A549 (cell line): ENCODE results near the gene CYP24A1. TPM values are rescaled to one million over a fixed set of nuclear protein-coding genes. Genes with fewer than 3 reads are reported as not detected.

ENCODE experiments used
- ATAC-seq, 2 experiments: fragments of 200-7000 bp in 1 of 2; fragments of >200 bp in 1 of 2; cut with Nextera tagmentation in 1 of 2; cut with Tn5 transposase in 1 of 2; 3 replicates each; pipeline versions ENCODE4 v1.8.0 to v1.9.1; 2018 to 2020; ENCODE audit warnings: mild to moderate bottlenecking in 1 of 2, moderate library complexity in 1 of 2
- CTCF ChIA-PET: fragments of 300-600 bp; sonication (Branson Sonifier 250); formaldehyde crosslinking; extraction: SDS; loops from one replicate; lab custom pipeline; 2021; ENCODE audit warnings: antibody characterized with exemption, inconsistent platforms; lab: Yijun Ruan, JAX
- POLR2A ChIA-PET: fragments of 350-600 bp; formaldehyde crosslinking; extraction: SDS; loops from one replicate; lab custom pipeline; 2021; ENCODE audit warnings: antibody characterized with exemption, inconsistent platforms; lab: Yijun Ruan, JAX
- DNase-seq, 2 experiments: peaks; one replicate each; pipeline versions ENCODE4 v3.0.0 to v3.0.0-alpha.2; 2011 to 2016; ENCODE audit warnings: low read depth in 1 of 2, low spot score in 1 of 2
- FAIRE-seq: peaks from 2 replicates; lab custom pipeline; 2011; peaks lifted over from hg19 to GRCh38; lab: Jason Lieb, UNC
- H3K27ac ChIP-seq, 2 experiments: fragments of >200 bp; sonication (Bioruptor Twin); formaldehyde crosslinking; 3 replicates each; pipeline ENCODE4 v1.5.1; 2016 to 2017
- H3K4me1 ChIP-seq: fragments of >200 bp; sonication (Bioruptor Twin); formaldehyde crosslinking; 3 replicates; pipeline ENCODE4 v1.6.1; 2016
- H3K4me2 ChIP-seq: fragments of >200 bp; sonication (Bioruptor Twin); formaldehyde crosslinking; 3 replicates; pipeline ENCODE4 v1.6.1; 2016
- H3K4me3 ChIP-seq: fragments of >200 bp; sonication (Bioruptor Twin); formaldehyde crosslinking; 3 replicates; pipeline ENCODE4 v1.5.1; 2016
- H3K9me3 ChIP-seq: fragments of >200 bp; sonication (Bioruptor Twin); formaldehyde crosslinking; 3 replicates; pipeline ENCODE4 v1.6.1; 2016
- BHLHE40 ChIP-seq: IDR thresholded peaks from 2 replicates; pipeline ENCODE4 v1.6.1; 2012; ENCODE audit warnings: low read depth, low read length, inconsistent platforms
- CHD2 ChIP-seq: fragments of 150-350 bp; IDR thresholded peaks from 2 replicates; pipeline ENCODE4 v1.6.1; 2014; ENCODE audit warnings: low read length; ENCODE audit not compliant: partially characterized antibody
- CTCF ChIP-seq: fragments of >200 bp; sonication (Bioruptor Twin); formaldehyde crosslinking; IDR thresholded peaks from 3 replicates; pipeline ENCODE4 v1.5.1; 2016
- EHF ChIP-seq: fragments of 250-450 bp; sonication (Bioruptor Pico); IDR thresholded peaks from 2 replicates; pipeline ENCODE4 v1.5.0; 2020; ENCODE audit warnings: mild to moderate bottlenecking
- EP300 ChIP-seq, 2 experiments: fragments of >200 bp; sonication (Bioruptor Twin); formaldehyde crosslinking; IDR thresholded peaks; 2 replicates in 1 of 2; 3 replicates in 1 of 2; pipeline ENCODE4 v1.6.1; 2016 to 2017
- ESRRA ChIP-seq: fragments of 150-350 bp; IDR thresholded peaks from 2 replicates; pipeline ENCODE4 v1.6.1; 2014; ENCODE audit warnings: mild to moderate bottlenecking, low read length, borderline replicate concordance
- HDAC2 ChIP-seq: fragments of 200-600 bp; sonication (generic); IDR thresholded peaks from 2 replicates; pipeline ENCODE4 v1.6.1; 2016
- HMGXB4 ChIP-seq: fragments of 250-450 bp; sonication (Bioruptor Pico); IDR thresholded peaks from 2 replicates; pipeline ENCODE4 v1.5.0; 2021; ENCODE audit warnings: mild to moderate bottlenecking, moderate library complexity, borderline replicate concordance
- HOXA7 ChIP-seq: fragments of 250-450 bp; sonication (Bioruptor Pico); IDR thresholded peaks from 2 replicates; pipeline ENCODE4 v1.5.0; 2020; ENCODE audit warnings: mild to moderate bottlenecking, moderate library complexity
- HOXB13 ChIP-seq: fragments of 250-450 bp; sonication (Bioruptor Pico); IDR thresholded peaks from 2 replicates; pipeline ENCODE4 v1.5.0; 2020; ENCODE audit warnings: low read depth, mild to moderate bottlenecking, moderate library complexity
- JUN ChIP-seq, 2 experiments: fragments of >200 bp; sonication (Bioruptor Twin); formaldehyde crosslinking; IDR thresholded peaks; 2 replicates in 1 of 2; 3 replicates in 1 of 2; pipeline ENCODE4 v1.6.1; 2016 to 2017
- JUNB ChIP-seq: fragments of >200 bp; sonication (Bioruptor Twin); formaldehyde crosslinking; IDR thresholded peaks from 2 replicates; pipeline ENCODE4 v1.6.1; 2016
- KDM1A ChIP-seq: fragments of 200-600 bp; sonication (generic); IDR thresholded peaks from 2 replicates; pipeline ENCODE4 v1.6.1; 2016; ENCODE audit warnings: low read depth, mild to moderate bottlenecking
- KDM5A ChIP-seq: fragments of 200-600 bp; sonication (generic); IDR thresholded peaks from 2 replicates; pipeline ENCODE4 v1.6.1; 2016; ENCODE audit warnings: antibody characterized with exemption, mild to moderate bottlenecking
- MAZ ChIP-seq: fragments of 150-350 bp; IDR thresholded peaks from 2 replicates; pipeline ENCODE4 v1.6.1; 2014; ENCODE audit warnings: antibody characterized with exemption, low read depth, low read length, borderline replicate concordance
- NR3C1 ChIP-seq: fragments of >200 bp; sonication (Bioruptor Twin); formaldehyde crosslinking; IDR thresholded peaks from 3 replicates; pipeline ENCODE4 v1.6.1; 2017
- POLR2A ChIP-seq: IDR thresholded peaks from 2 replicates; pipeline ENCODE4 v1.6.1; 2012; ENCODE audit warnings: mild to moderate bottlenecking, low read length
- POLR2AphosphoS2 ChIP-seq: conservative IDR thresholded peaks from 2 replicates; pipeline ENCODE4 v1.6.1; 2012; ENCODE audit warnings: low read length, improper control_type of control experiment, inconsistent platforms
- RAD21 ChIP-seq, 2 experiments: fragments of >200 bp in 1 of 2; sonication (Bioruptor Twin) in 1 of 2; formaldehyde crosslinking in 1 of 2; IDR thresholded peaks in 1 of 2; conservative IDR thresholded peaks in 1 of 2; 2 replicates in 1 of 2; 3 replicates in 1 of 2; pipeline ENCODE4 v1.6.1; 2012 to 2018; ENCODE audit warnings: inconsistent platforms in 1 of 2
- RARB ChIP-seq: fragments of 250-450 bp; sonication (Bioruptor Pico); IDR thresholded peaks from 2 replicates; pipeline ENCODE4 v1.8.0; 2021; ENCODE audit warnings: mild to moderate bottlenecking, moderate library complexity
- RCOR1 ChIP-seq: fragments of 150-350 bp; IDR thresholded peaks from 2 replicates; pipeline ENCODE4 v1.6.1; 2014; ENCODE audit warnings: antibody characterized with exemption, low read length, low read depth
- REST ChIP-seq: fragments of 200-600 bp; sonication (generic); IDR thresholded peaks from 2 replicates; pipeline ENCODE4 v1.6.1; 2016; ENCODE audit warnings: antibody characterized with exemption, mild to moderate bottlenecking, moderate library complexity
- RNF2 ChIP-seq: fragments of 200-600 bp; sonication (generic); IDR thresholded peaks from 2 replicates; pipeline ENCODE4 v1.6.1; 2016; ENCODE audit warnings: low read depth, mild to moderate bottlenecking, antibody characterized with exemption, moderate library complexity, borderline replicate concordance
- SMC3 ChIP-seq: fragments of >200 bp; sonication (Bioruptor Twin); formaldehyde crosslinking; IDR thresholded peaks from 3 replicates; pipeline ENCODE4 v1.6.1; 2018; ENCODE audit warnings: inconsistent platforms
- USF2 ChIP-seq: fragments of 450-650 bp; IDR thresholded peaks from 2 replicates; pipeline ENCODE4 v1.6.1; 2014; ENCODE audit warnings: antibody characterized with exemption
- ZFP36 ChIP-seq: fragments of 450-650 bp; IDR thresholded peaks from 2 replicates; pipeline ENCODE4 v1.6.1; 2014; ENCODE audit warnings: borderline replicate concordance; ENCODE audit not compliant: partially characterized antibody
- ZSCAN20 ChIP-seq: fragments of 250-450 bp; sonication (Bioruptor Pico); IDR thresholded peaks from 2 replicates; pipeline ENCODE4 v1.8.0; 2022; ENCODE audit warnings: mild to moderate bottlenecking, moderate library complexity
- WGBS: methylation state at CpG from one replicate; pipeline ENCODE4 v1.1.6; 2017; ENCODE audit errors: missing lambda C conversion rate; 5-methylcytosine and 5-hydroxymethylcytosine counted together
- polyA plus RNA-seq, 4 experiments: library from polyadenylated mRNA; depleted of rRNA in 3 of 4; stranded (reverse); fragments of >200 nt; fragmentation: RNase III in 1 of 4; extraction: RNeasy Plus Mini Kit Qiagen cat#74134 plus additional on column Dnase treatment in 1 of 4; gene quantifications; 2 replicates in 3 of 4; 3 replicates in 1 of 4; pipeline ENCODE4 v1.2.3, GENCODE V29; 2011 to 2017

Gene CYP24A1
- polyA plus RNA-seq, 2 of the 4 experiments (the other 2 are of a cell fraction): 722 to 1,617 TPM

- TF ChIP-seq REST (peak; percentile 29; the same call in 1 of the 2 replicates), POLR2AphosphoS2 (peak; percentile 70; the same call in 1 of the 2 replicates), JUN (IDR thresholded peaks at IDR 0.05) (peak; percentile 53 to 91; a peak in 3 of 5 replicates)
Observed at GRCh38 chr20:54168961-54169862, 4.6 kb downstream of the CYP24A1 start (continued).

- FAIRE-seq (peak; percentile 7), DNase-seq (peak; percentile 57 to 92), ATAC-seq (peak; percentile 40 to 75)
- CTCF ChIA-PET: interaction anchor here (0.8 to 10.4 kb wide), 11 partner anchors 8 to 74 kb away, joined by 3 to 97 read pairs (median 7); no protein-coding TSS in a partner anchor
- WGBS: under 1% methylated on average over 11 of the region's 11 CpGs
- Histone ChIP-seq H3K4me3 (peak overlapping the region; percentile 83), H3K4me2 (peak overlapping the region; percentile 93), H3K9me3 (no peaks in the 10 kb centered on the region), H3K4me1 (peaks cover 55% of the 10 kb centered on the region), H3K27ac (peak overlapping the region; percentile 93 to 100)
- POLR2A ChIA-PET: interaction anchor here (0.7 to 3.7 kb wide), 13 partner anchors 9 to 71 kb away, joined by 3 to 42 read pairs (median 6); no protein-coding TSS in a partner anchor
- no peak for TF ChIP-seq KDM1A
- TF ChIP-seq RCOR1: no peak
- no peak for TF ChIP-seq ZFP36
- TF ChIP-seq CTCF: no peak
- TF ChIP-seq JUN (IDR thresholded peaks at IDR 0.05): peak; percentile 90 to 92
- TF ChIP-seq CHD2: no peak
- no peak for TF ChIP-seq RAD21 (conservative IDR thresholded peaks at IDR 0.05 in 1 of 2, IDR thresholded peaks at IDR 0.05 in 1 of 2)
- TF ChIP-seq ZSCAN20 (CRISPR knock-in tag): peak; percentile 70; the same call in 1 of the 2 replicates
- no peak for TF ChIP-seq JUNB
- peak; percentile 21; the same call in 1 of the 2 replicates for TF ChIP-seq POLR2A
- TF ChIP-seq KDM5A: no peak
- TF ChIP-seq EP300 (IDR thresholded peaks at IDR 0.05): no peak
- TF ChIP-seq NR3C1: no peak
- TF ChIP-seq RARB (CRISPR knock-in tag): peak; percentile 78
- TF ChIP-seq POLR2AphosphoS2: peak; percentile 90
- peak; percentile 70; the same call in 1 of the 2 replicates for TF ChIP-seq HMGXB4 (CRISPR knock-in tag)
- no peak for TF ChIP-seq HDAC2
- TF ChIP-seq HOXA7 (CRISPR knock-in tag): peak; percentile 96
- TF ChIP-seq USF2: no peak
- no peak for TF ChIP-seq RNF2
- TF ChIP-seq SMC3: no peak
- TF ChIP-seq BHLHE40: no peak
- TF ChIP-seq ESRRA: no peak
- peak; percentile 53 for TF ChIP-seq EHF (CRISPR knock-in tag)
- 0 out of 2 replicates have a peak, but pooled peaks have one; percentile 24 for TF ChIP-seq HOXB13 (CRISPR knock-in tag)
- TF ChIP-seq MAZ: no peak
Observed at GRCh38 chr20:54167909-54168872, 5.6 kb downstream of the CYP24A1 start.
